Endometrial microvascular endothelial cells (primary cell): ENCODE data around the gene GALR3. TPM values are rescaled to one million over a fixed set of nuclear protein-coding genes. Genes with fewer than 3 reads are reported as not detected.
"Not testable (repeated sequence)": the region's sequence is repeated elsewhere in the genome, so short reads cannot be mapped to it uniquely, and the experiment has no call there.

ENCODE experiments used
- in situ Hi-C: cut with HindIII; loops from 2 replicates; pipeline ENCODE4 v1.10.0; 2017; ENCODE audit warnings: low sequenced_read_pairs, low pct_unique_long_range_greater_than_20kb; ENCODE audit errors: inconsistent ontology term
- total RNA-seq: library from RNA; depleted of rRNA; stranded (reverse); fragments of >200 nt; gene quantifications from one replicate; pipeline ENCODE4 v1.2.3, GENCODE V29; 2015; ENCODE audit errors: inconsistent ontology term

GALR3 gene
- total RNA-seq, result not detected

DNA sequence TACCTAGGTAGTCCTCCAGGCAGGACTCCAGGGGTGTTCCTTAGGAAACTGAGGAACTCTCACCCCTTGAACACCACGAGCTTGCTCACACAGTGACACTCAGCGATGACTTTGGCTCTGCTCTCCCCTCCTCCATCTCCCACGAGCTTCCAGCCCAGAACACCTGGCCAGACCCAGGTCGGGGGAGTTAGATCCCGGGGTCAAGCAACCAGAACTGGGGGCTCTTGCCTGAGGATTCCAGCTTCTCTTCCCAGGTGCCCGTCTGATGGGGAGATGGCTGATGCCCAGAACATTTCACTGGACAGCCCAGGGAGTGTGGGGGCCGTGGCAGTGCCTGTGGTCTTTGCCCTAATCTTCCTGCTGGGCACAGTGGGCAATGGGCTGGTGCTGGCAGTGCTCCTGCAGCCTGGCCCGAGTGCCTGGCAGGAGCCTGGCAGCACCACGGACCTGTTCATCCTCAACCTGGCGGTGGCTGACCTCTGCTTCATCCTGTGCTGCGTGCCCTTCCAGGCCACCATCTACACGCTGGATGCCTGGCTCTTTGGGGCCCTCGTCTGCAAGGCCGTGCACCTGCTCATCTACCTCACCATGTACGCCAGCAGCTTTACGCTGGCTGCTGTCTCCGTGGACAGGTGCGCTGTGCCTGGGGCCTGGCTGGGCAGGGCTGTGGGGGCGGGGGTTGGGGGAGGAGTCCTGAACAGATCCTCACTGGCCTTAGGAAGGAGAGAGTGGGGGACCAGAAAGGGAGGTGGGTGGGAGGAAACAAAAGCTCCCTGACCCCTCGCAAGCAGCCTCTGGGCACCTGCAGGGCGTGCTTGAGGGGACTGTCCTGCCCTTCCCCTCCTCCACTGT, at the start of gene GALR3:
TSS of gene GALR3 (plus strand) at position 249 of the 852 bp plus-strand sequence. CDS start at position 274, 25 bp downstream.
- in situ Hi-C loops, result no loop called here

DNA sequence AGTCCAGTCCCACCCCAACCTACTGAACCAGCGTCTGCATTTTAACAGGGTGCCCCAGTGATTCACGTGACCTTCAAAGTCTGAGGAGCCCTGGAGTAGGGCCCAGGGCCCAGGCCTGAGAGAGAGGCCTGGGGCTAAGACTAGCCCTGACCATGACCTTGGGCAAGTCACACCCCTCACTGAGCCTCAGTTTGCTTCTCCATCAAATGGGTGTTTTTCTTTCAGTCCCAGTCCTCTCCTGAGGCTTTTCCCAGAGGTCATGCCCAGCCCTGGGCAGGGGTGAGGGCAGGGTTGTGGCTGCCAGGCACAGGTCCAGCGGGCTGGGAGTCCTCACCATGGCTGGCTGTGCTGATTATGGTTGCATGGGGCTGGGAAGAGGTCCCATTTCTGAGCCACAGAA, 48.5 kb upstream of the GALR3 start:
- in situ Hi-C loops, result no loop called here

GRCh38 chr22:37775785-37776638, 47.2 kb upstream of the GALR3 start:
- in situ Hi-C loops, result no loop called here

GRCh38 chr22:37776639-37777005, 46.6 kb upstream of the GALR3 start:
- in situ Hi-C loops, result no loop called here

GRCh38 chr22:37777122-37777687, 46.0 kb upstream of the GALR3 start:
- in situ Hi-C loops, result no loop called here

DNA sequence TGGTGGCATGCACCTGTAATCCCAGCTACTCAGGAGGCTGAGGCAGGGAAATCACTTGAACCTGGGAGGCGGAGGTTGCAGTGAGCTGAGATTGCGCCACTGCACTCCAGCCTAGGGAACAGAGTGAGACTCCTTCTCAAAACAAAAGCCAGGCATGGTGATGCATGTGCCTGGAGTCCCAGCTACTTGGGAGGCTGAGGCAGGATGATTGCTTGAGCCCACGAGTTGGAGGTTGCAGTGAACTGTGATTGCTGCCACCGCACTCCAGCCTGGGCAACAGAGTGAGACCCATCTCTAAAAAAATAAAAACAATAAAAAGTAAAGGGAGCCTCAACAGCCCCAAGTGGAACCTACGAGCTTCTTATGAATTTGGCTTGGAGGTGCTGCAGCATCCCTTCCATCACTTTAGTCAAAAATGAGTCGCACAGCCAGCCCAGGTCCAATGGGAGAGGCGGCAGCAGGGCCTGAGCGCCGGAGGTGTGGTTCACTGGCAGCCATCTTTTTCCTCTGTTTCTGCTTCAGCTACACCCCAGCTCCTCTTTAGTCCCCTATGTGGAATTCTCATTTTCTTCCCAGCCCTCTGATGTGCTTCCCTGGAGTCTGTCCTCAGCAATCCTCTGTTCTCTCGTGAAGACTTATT, 44.7 kb upstream of the GALR3 start:
- in situ Hi-C loops, result no loop called here

DNA sequence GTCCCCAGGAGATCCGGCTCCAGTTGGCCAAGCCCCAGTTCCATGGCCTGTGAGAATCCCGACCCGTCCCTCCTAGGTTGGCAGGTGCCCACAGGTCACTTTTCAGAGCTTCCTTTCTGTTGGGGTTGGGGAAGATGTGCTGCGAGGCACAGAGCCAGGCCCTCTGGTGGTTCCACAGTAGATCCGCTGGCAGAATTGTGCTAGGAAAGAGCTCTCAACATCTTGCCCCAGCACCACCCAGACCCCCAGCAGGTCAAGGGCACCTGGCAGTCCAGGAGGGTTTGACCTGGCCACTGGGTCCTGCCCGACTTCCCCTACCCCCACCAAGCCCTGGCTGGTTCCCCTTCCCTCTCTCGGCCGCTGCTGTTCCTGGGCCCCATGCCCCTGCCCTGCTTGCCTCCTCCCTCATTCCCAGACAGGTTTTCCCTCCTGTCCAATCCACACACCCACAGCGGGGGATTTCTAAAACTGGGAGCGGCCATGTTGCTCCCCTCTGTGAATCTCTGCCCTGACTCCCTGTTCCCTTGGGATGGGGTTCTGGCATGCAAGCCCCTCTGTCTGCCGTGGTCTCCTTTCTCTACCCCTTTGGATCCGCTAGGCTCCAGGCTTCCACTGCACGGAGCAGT, 41.6 kb upstream of the GALR3 start:
- in situ Hi-C loops, result no loop called here

- in situ Hi-C loops, result no loop called here
Observed at GRCh38 chr22:37782340-37783168, 40.6 kb upstream of the GALR3 start.

- in situ Hi-C loops, result no loop called here
Observed at GRCh38 chr22:37784829-37785495, 38.2 kb upstream of the GALR3 start.

DNA sequence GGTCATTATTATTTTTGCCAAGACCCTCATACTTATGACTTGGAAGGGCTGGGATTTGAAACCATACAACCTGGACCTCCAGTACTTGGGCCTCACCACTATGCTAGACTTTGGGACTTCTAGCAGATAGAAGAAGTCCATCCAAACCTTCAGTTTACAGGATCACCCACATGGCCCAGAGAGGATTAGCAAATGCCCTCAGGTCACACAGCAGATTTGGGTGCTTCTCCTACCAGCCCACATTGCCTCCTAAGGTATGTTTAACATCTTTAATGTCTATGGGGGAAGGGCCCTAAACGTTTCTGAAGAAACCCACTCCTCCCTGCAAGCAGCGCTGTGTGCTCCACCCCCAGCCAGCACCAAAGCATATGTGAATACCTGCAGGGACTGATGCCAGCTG, 32.9 kb upstream of the GALR3 start:
- in situ Hi-C loops, result no loop called here

- in situ Hi-C loops, result no loop called here
Observed at GRCh38 chr22:37792494-37792893, 30.7 kb upstream of the GALR3 start.

- in situ Hi-C loops, result no loop called here
Observed at GRCh38 chr22:37794376-37794775, 28.8 kb upstream of the GALR3 start.

DNA sequence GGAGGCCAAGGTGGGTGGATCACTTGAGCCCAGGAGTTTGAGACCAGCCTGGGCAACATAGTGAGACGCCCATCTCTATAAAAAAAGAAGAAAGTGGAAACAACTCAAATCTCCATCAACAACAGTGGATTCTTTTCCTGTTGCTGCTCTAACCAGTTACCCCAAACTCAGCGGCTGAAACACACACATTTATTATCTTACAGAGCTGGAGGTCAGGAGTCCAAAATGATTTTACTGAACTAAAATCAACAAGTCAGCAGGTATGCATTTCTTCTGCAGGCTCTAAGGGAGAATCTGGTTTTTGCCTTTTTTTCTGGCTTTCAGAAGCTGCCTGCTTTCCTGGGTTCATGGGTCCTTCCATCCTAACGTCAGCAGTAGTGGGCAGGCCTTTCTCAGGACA, 27.1 kb upstream of the GALR3 start:
- in situ Hi-C loops, result no loop called here

- in situ Hi-C loops, result not testable (repeated sequence)
Observed at GRCh38 chr22:37797259-37797658, 25.9 kb upstream of the GALR3 start.

DNA sequence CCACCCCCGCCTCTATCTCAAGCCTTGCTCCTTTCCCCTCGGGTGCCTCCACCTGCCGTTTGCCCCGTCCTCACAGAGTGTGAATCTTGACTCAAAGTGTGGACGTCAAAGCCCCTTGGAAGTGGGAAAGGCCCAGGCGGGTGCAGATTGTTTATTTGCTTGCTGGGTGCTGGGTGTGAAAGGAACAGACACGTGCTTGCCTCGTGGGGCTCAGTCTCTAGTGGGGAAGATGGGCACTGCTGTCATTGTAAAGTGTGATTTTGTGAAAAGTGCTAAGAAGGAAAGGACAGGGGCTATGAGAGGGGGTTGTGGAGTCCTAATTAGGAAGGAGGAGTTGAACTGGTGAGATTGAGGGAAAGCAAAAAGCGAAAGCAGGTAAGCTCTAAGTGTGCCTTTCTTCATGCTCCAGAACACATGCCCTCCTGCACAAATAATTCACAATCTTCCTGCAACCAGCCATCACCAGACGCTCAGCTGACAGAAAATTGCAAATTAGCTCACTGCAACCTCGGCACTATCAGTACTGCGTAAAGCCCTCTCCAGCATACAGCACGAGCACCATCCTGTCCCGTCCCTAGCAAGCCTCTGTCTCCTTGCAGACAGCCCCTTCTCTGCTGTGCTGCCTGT, 25.2 kb upstream of the GALR3 start:
- in situ Hi-C loops, result no loop called here

DNA sequence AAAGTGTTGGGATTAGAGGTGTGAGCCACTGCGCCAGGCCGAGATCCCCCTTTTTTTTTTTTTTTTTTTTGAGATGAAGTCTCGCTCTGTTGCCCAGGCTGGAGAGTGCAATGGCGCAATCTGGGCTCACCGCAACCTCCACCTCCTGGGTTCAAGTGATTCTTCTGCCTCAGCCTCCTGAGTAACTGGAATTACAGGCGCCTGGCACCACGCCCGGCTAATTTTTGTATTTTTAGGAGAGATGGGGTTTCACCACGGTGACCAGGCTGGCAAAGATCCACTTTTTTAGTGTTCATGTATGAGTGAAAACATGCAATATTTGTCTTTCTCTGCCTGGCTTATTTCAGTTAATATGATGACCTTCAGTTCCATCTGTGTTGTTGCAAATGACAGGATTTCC, 23.2 kb upstream of the GALR3 start:
- in situ Hi-C loops, result not testable (repeated sequence)

GRCh38 chr22:37801946-37802309, 21.3 kb upstream of the GALR3 start:
- in situ Hi-C loops, result no loop called here
